ENCODE results near the gene MAPKAP1. TPM values are rescaled to one million over a fixed set of nuclear protein-coding genes. Genes with fewer than 3 reads are reported as not detected.
A peak's percentile ranks its signal among the peaks of the same experiment; 100 is the strongest.

MAPKAP1 gene
- total RNA-seq, 6 donors from 2014 or later, result 60.8 to 84.0 (median 71.5) TPM

GRCh38 chr9:125634040-125634717, 72.8 kb downstream of the MAPKAP1 start:
- H3K27ac ChIP-seq, result no peak overlapping the region
- ATAC-seq (ENCODE audit: low FRiP score in 2 of 2), result no peak
- TF ChIP-seq POLR2A (IDR thresholded peaks at IDR 0.05) (no peak), CTCF (IDR thresholded peaks at IDR 0.05) (no peak), EP300 (IDR thresholded peaks at IDR 0.05) (no peak), POLR2AphosphoS5 (IDR thresholded peaks at IDR 0.05) (no peak)
- 70 to 79% methylated on average over 5 of the region's 5 CpGs for WGBS, 2 donors
- DNase-seq, result no peak
- H3K27me3 ChIP-seq, result no peaks in the 10 kb centered on the region
- H3K9me3 ChIP-seq, result no peaks in the 10 kb centered on the region
- H3K4me3 ChIP-seq, result no peak overlapping the region
- H3K4me1 ChIP-seq, result peaks cover 24 to 36% (median 31%) of the 10 kb centered on the region in 4 donors
- no peaks in the 10 kb centered on the region for H3K36me3 ChIP-seq

GRCh38 chr9:125633116-125633745, 73.8 kb downstream of the MAPKAP1 start:
- no peak for DNase-seq
- TF ChIP-seq CTCF (IDR thresholded peaks at IDR 0.05) (no peak), POLR2A (IDR thresholded peaks at IDR 0.05) (no peak), POLR2AphosphoS5 (IDR thresholded peaks at IDR 0.05) (no peak), EP300 (IDR thresholded peaks at IDR 0.05) (no peak)
- 53 to 59% methylated on average over 2 of the region's 2 CpGs for whole genome bisulfite sequencing, 2 donors
- ATAC-seq (ENCODE audit: low FRiP score in 2 of 2), result no peak
- no peaks in the 10 kb centered on the region for H3K36me3 ChIP-seq
- H3K4me1 ChIP-seq, result peaks cover 24 to 32% (median 29%) of the 10 kb centered on the region in 4 donors
- H3K4me3 ChIP-seq, result no peak overlapping the region
- H3K9me3 ChIP-seq, result no peaks in the 10 kb centered on the region
- no peaks in the 10 kb centered on the region for H3K27me3 ChIP-seq
- peak overlapping the region; percentile 12 to 53 (median 28) for H3K27ac ChIP-seq

- Histone ChIP-seq H3K4me1 (peaks cover 24 to 31% (median 27%) of the 10 kb centered on the region in 4 donors), H3K4me3 (no peak overlapping the region), H3K9me3 (no peaks in the 10 kb centered on the region), H3K27me3 (no peaks in the 10 kb centered on the region), H3K36me3 (no peaks in the 10 kb centered on the region), H3K27ac (peak overlapping the region; percentile 12 to 53 (median 28))
- ATAC-seq (ENCODE audit: low FRiP score in 2 of 2) (peak; percentile 75 to 77), DNase-seq (no peak)
- 70 to 74% methylated on average over 4 of the region's 4 CpGs for WGBS, 2 donors
- TF ChIP-seq POLR2AphosphoS5 (IDR thresholded peaks at IDR 0.05) (no peak), CTCF (IDR thresholded peaks at IDR 0.05) (no peak), POLR2A (IDR thresholded peaks at IDR 0.05) (no peak), EP300 (IDR thresholded peaks at IDR 0.05) (no peak)
Measured at GRCh38 chr9:125632321-125633115, 74.5 kb downstream of the MAPKAP1 start.

GRCh38 chr9:125631391-125632085, 75.5 kb downstream of the MAPKAP1 start:
- no peak for TF ChIP-seq POLR2AphosphoS5 (IDR thresholded peaks at IDR 0.05)
- TF ChIP-seq POLR2A (IDR thresholded peaks at IDR 0.05), result no peak
- peak; percentile 15 to 63 (median 50) for TF ChIP-seq CTCF (IDR thresholded peaks at IDR 0.05)
- no peak for TF ChIP-seq EP300 (IDR thresholded peaks at IDR 0.05)
- peak overlapping the region in 2 of 4 donors; percentile 16 to 32 for H3K27ac ChIP-seq
- H3K4me1 ChIP-seq, result peaks cover 24 to 31% (median 27%) of the 10 kb centered on the region in 4 donors
- ATAC-seq (ENCODE audit: low FRiP score in 2 of 2) (peak; percentile 70 to 78), DNase-seq (peak in 1 of 2 donors; percentile 30)
- H3K27me3 ChIP-seq, result no peaks in the 10 kb centered on the region
- 68 to 76% methylated on average over 7 of the region's 7 CpGs for WGBS, 2 donors
- H3K4me3 ChIP-seq, result no peak overlapping the region
- no peaks in the 10 kb centered on the region for H3K36me3 ChIP-seq
- no peaks in the 10 kb centered on the region for H3K9me3 ChIP-seq
